Uterus (tissue), 2 donors: Measurements from ENCODE around the gene CAPN9.

Experiments used
- POLR2A ChIP-seq, 2 donors: fragments of 450-650 bp; IDR thresholded peaks; one replicate each; pipeline ENCODE4 v1.6.1; 2016; ENCODE audit warnings: antibody characterized with exemption in 2 of 2, mild to moderate bottlenecking in 1 of 2, moderate library complexity in 1 of 2
- TF ChIP-seq, protein P1 (sequence below), 4 experiments: fragments of 200-600 bp in 2 of 4; fragments of 450-650 bp in 2 of 4; sonication (generic) in 2 of 4; IDR thresholded peaks; one replicate each; pipeline ENCODE4 v1.5.1; 2016 to 2019; ENCODE audit warnings: antibody characterized with exemption in 4 of 4, mild to moderate bottlenecking in 2 of 4, moderate library complexity in 1 of 4

DNA sequence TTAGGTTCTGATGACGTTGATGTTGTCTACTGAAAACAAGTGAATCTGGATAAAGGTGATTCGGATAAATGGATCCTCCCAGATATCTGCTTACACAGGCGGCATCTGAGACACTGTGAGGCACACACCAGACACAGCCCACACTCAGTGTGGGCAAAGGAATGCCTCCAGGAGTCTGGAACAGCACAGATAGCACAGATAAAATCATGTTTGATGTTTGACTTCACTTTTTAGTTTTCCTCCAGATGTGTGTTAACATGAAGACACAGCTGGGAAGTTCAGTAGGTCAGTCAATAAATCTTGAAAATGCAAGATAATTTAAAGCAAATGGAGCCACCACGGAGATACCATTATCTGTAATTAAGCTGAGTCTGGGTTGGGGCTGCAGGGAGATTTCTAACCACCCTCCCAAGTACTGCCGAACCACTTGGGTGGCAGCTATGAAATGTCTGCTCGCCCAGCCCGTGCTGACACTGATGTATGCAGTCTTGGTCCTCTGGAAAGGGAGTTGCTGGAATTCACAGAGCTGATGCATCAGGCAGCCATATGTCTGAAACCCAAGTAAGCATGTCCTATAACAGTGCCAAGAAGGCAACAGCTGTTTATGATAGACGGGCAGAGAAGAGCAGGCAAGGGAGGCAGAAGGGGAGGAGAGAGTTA is 11.7 kb downstream of the CAPN9 start:
- TF ChIP-seq, protein P1, sequence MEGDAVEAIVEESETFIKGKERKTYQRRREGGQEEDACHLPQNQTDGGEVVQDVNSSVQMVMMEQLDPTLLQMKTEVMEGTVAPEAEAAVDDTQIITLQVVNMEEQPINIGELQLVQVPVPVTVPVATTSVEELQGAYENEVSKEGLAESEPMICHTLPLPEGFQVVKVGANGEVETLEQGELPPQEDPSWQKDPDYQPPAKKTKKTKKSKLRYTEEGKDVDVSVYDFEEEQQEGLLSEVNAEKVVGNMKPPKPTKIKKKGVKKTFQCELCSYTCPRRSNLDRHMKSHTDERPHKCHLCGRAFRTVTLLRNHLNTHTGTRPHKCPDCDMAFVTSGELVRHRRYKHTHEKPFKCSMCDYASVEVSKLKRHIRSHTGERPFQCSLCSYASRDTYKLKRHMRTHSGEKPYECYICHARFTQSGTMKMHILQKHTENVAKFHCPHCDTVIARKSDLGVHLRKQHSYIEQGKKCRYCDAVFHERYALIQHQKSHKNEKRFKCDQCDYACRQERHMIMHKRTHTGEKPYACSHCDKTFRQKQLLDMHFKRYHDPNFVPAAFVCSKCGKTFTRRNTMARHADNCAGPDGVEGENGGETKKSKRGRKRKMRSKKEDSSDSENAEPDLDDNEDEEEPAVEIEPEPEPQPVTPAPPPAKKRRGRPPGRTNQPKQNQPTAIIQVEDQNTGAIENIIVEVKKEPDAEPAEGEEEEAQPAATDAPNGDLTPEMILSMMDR (IDR thresholded peaks at IDR 0.05) = no peak
- no peak for TF ChIP-seq POLR2A (IDR thresholded peaks at IDR 0.05)
